Measurements from ENCODE around the gene GRK4.
"Not testable (repeated sequence)": the region's sequence is repeated elsewhere in the genome, so short reads cannot be mapped to it uniquely, and the experiment has no call there.

The GRK4 gene

GRCh38 chr4:2977211-2978088 is 14.1 kb downstream of the GRK4 start:
- no peaks in the 10 kb centered on the region for H3K36me3 Mint-ChIP-seq (ENCODE audit: low read depth)
- intact Hi-C loops (cut with micrococcal nuclease), result loop anchor here (5.0 kb wide), 1 partner anchor 60 kb away; no protein-coding TSS in a partner anchor
- no peak overlapping the region for H3K27ac Mint-ChIP-seq
- H3K27me3 Mint-ChIP-seq, result peaks cover 8% of the 10 kb centered on the region
- H3K9me3 Mint-ChIP-seq, result peaks cover 24% of the 10 kb centered on the region
- peaks cover 5% of the 10 kb centered on the region for H3K4me1 Mint-ChIP-seq (ENCODE audit: low read depth)
- H3K4me3 Mint-ChIP-seq, result no peak overlapping the region

GRCh38 chr4:2981256-2981819 is 18.0 kb downstream of the GRK4 start:
- H3K4me1 Mint-ChIP-seq (ENCODE audit: low read depth), result peaks cover 5% of the 10 kb centered on the region
- no peak overlapping the region for H3K27ac Mint-ChIP-seq
- intact Hi-C loops (cut with micrococcal nuclease), result no loop called here
- H3K27me3 Mint-ChIP-seq, result peaks cover 11% of the 10 kb centered on the region
- peaks cover 34% of the 10 kb centered on the region for H3K9me3 Mint-ChIP-seq
- H3K36me3 Mint-ChIP-seq (ENCODE audit: low read depth), result no peaks in the 10 kb centered on the region
- no peak overlapping the region for H3K4me3 Mint-ChIP-seq

- H3K27ac Mint-ChIP-seq, result no peak overlapping the region
- peaks cover 11% of the 10 kb centered on the region for H3K27me3 Mint-ChIP-seq
- peaks cover 5% of the 10 kb centered on the region for H3K4me1 Mint-ChIP-seq (ENCODE audit: low read depth)
- no peaks in the 10 kb centered on the region for H3K36me3 Mint-ChIP-seq (ENCODE audit: low read depth)
- intact Hi-C loops (cut with micrococcal nuclease), result no loop called here
- peaks cover 34% of the 10 kb centered on the region for H3K9me3 Mint-ChIP-seq
- no peak overlapping the region for H3K4me3 Mint-ChIP-seq
These were observed 18.6 kb downstream of the GRK4 start for GRCh38 chr4:2982012-2982411.

GRCh38 chr4:2983715-2984114 is 20.3 kb downstream of the GRK4 start:
- H3K4me3 Mint-ChIP-seq; H3K27ac Mint-ChIP-seq; intact Hi-C loops (cut with micrococcal nuclease); H3K4me1 Mint-ChIP-seq (ENCODE audit: low read depth); H3K36me3 Mint-ChIP-seq (ENCODE audit: low read depth): not testable (repeated sequence)
- Mint-ChIP-seq H3K9me3 (peaks cover 34% of the 10 kb centered on the region), H3K27me3 (peaks cover 11% of the 10 kb centered on the region)

- Mint-ChIP-seq H3K36me3 (ENCODE audit: low read depth) (no peaks in the 10 kb centered on the region), H3K27ac (no peak overlapping the region), H3K4me3 (no peak overlapping the region), H3K9me3 (no peaks in the 10 kb centered on the region), H3K4me1 (ENCODE audit: low read depth) (no peaks in the 10 kb centered on the region), H3K27me3 (peaks cover 1% of the 10 kb centered on the region)
- intact Hi-C loops (cut with micrococcal nuclease), result no loop called here
These were observed 27.9 kb downstream of the GRK4 start for GRCh38 chr4:2991243-2991642.

- Mint-ChIP-seq H3K27ac (no peak overlapping the region), H3K4me3 (no peak overlapping the region), H3K4me1 (ENCODE audit: low read depth) (no peaks in the 10 kb centered on the region), H3K36me3 (ENCODE audit: low read depth) (no peaks in the 10 kb centered on the region), H3K9me3 (no peaks in the 10 kb centered on the region), H3K27me3 (no peaks in the 10 kb centered on the region)
- intact Hi-C loops (cut with micrococcal nuclease), result no loop called here
These were observed 31.5 kb downstream of the GRK4 start for GRCh38 chr4:2994917-2995316.

- Mint-ChIP-seq H3K36me3 (ENCODE audit: low read depth) (no peaks in the 10 kb centered on the region), H3K4me3 (no peak overlapping the region), H3K4me1 (ENCODE audit: low read depth) (no peaks in the 10 kb centered on the region), H3K27me3 (no peaks in the 10 kb centered on the region), H3K9me3 (no peaks in the 10 kb centered on the region), H3K27ac (no peak overlapping the region)
- intact Hi-C loops (cut with micrococcal nuclease), result no loop called here
These were observed 32.3 kb downstream of the GRK4 start for GRCh38 chr4:2995546-2996265.

GRCh38 chr4:2996415-2996814 is 33.0 kb downstream of the GRK4 start:
- no peaks in the 10 kb centered on the region for H3K36me3 Mint-ChIP-seq (ENCODE audit: low read depth)
- intact Hi-C loops (cut with micrococcal nuclease), result no loop called here
- no peak overlapping the region for H3K4me3 Mint-ChIP-seq

GRCh38 chr4:3007724-3008123 is 44.4 kb downstream of the GRK4 start:
- no peaks in the 10 kb centered on the region for H3K4me1 Mint-ChIP-seq (ENCODE audit: low read depth)
- no peak overlapping the region for H3K27ac Mint-ChIP-seq
- intact Hi-C loops (cut with micrococcal nuclease), result no loop called here

More at GRCh38 chr4:2996415-2996814, 33.0 kb downstream of the GRK4 start:
- no peaks in the 10 kb centered on the region for H3K9me3 Mint-ChIP-seq
- H3K4me1 Mint-ChIP-seq (ENCODE audit: low read depth), result no peaks in the 10 kb centered on the region
- H3K27me3 Mint-ChIP-seq, result no peaks in the 10 kb centered on the region
- no peak overlapping the region for H3K27ac Mint-ChIP-seq

GRCh38 chr4:3009422-3009821 is 46.1 kb downstream of the GRK4 start:
- Mint-ChIP-seq H3K27ac (no peak overlapping the region), H3K27me3 (no peaks in the 10 kb centered on the region), H3K4me3 (no peak overlapping the region), H3K36me3 (ENCODE audit: low read depth) (no peaks in the 10 kb centered on the region), H3K4me1 (ENCODE audit: low read depth) (no peaks in the 10 kb centered on the region), H3K9me3 (no peaks in the 10 kb centered on the region)
- intact Hi-C loops (cut with micrococcal nuclease), result no loop called here

More at GRCh38 chr4:3007724-3008123, 44.4 kb downstream of the GRK4 start:
- H3K4me3 Mint-ChIP-seq, result no peak overlapping the region
- H3K9me3 Mint-ChIP-seq, result no peaks in the 10 kb centered on the region
- H3K27me3 Mint-ChIP-seq, result peaks cover 2% of the 10 kb centered on the region
- H3K36me3 Mint-ChIP-seq (ENCODE audit: low read depth), result no peaks in the 10 kb centered on the region

GRCh38 chr4:3010577-3010976 is 47.2 kb downstream of the GRK4 start:
- H3K4me1 Mint-ChIP-seq (ENCODE audit: low read depth), result no peaks in the 10 kb centered on the region
- no peak overlapping the region for H3K4me3 Mint-ChIP-seq
- no peaks in the 10 kb centered on the region for H3K36me3 Mint-ChIP-seq (ENCODE audit: low read depth)
- no peaks in the 10 kb centered on the region for H3K9me3 Mint-ChIP-seq
- H3K27ac Mint-ChIP-seq, result no peak overlapping the region
- intact Hi-C loops (cut with micrococcal nuclease), result no loop called here
- H3K27me3 Mint-ChIP-seq, result no peaks in the 10 kb centered on the region

GRCh38 chr4:3010998-3011397 is 47.6 kb downstream of the GRK4 start:
- H3K27ac Mint-ChIP-seq, result no peak overlapping the region
- H3K4me1 Mint-ChIP-seq (ENCODE audit: low read depth), result no peaks in the 10 kb centered on the region
- no peaks in the 10 kb centered on the region for H3K9me3 Mint-ChIP-seq
- no peak overlapping the region for H3K4me3 Mint-ChIP-seq
- H3K27me3 Mint-ChIP-seq, result no peaks in the 10 kb centered on the region
- intact Hi-C loops (cut with micrococcal nuclease), result no loop called here
- H3K36me3 Mint-ChIP-seq (ENCODE audit: low read depth), result no peaks in the 10 kb centered on the region

GRCh38 chr4:3011456-3012220 is 48.3 kb downstream of the GRK4 start:
- H3K36me3 Mint-ChIP-seq (ENCODE audit: low read depth), result no peaks in the 10 kb centered on the region
- intact Hi-C loops (cut with micrococcal nuclease), result no loop called here

More at GRCh38 chr4:3011456-3012220, 48.3 kb downstream of the GRK4 start:
- no peak overlapping the region for H3K4me3 Mint-ChIP-seq
- H3K4me1 Mint-ChIP-seq (ENCODE audit: low read depth), result no peaks in the 10 kb centered on the region
- no peak overlapping the region for H3K27ac Mint-ChIP-seq
- no peaks in the 10 kb centered on the region for H3K27me3 Mint-ChIP-seq
- no peaks in the 10 kb centered on the region for H3K9me3 Mint-ChIP-seq

Measured in dendritic cell treated with granulocyte-macrophage colony-stimulating factor and Interleukin-4, amounts not matched to agents 40 ng/mL and 50 ng/mL, for 4 days (primary cell).